SKM-1 (cell line): Measurements from ENCODE around the gene KLHL24.
"Not testable (repeated sequence)": the region's sequence is repeated elsewhere in the genome, so short reads cannot be mapped to it uniquely, and the experiment has no call there.

Experiments
- DNase-seq: peaks from one replicate; lab custom pipeline; 2025; ENCODE audit not compliant: unreplicated experiment; lab: John Stamatoyannopoulos, UW

KLHL24 gene, protein sequence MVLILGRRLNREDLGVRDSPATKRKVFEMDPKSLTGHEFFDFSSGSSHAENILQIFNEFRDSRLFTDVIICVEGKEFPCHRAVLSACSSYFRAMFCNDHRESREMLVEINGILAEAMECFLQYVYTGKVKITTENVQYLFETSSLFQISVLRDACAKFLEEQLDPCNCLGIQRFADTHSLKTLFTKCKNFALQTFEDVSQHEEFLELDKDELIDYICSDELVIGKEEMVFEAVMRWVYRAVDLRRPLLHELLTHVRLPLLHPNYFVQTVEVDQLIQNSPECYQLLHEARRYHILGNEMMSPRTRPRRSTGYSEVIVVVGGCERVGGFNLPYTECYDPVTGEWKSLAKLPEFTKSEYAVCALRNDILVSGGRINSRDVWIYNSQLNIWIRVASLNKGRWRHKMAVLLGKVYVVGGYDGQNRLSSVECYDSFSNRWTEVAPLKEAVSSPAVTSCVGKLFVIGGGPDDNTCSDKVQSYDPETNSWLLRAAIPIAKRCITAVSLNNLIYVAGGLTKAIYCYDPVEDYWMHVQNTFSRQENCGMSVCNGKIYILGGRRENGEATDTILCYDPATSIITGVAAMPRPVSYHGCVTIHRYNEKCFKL

DNA sequence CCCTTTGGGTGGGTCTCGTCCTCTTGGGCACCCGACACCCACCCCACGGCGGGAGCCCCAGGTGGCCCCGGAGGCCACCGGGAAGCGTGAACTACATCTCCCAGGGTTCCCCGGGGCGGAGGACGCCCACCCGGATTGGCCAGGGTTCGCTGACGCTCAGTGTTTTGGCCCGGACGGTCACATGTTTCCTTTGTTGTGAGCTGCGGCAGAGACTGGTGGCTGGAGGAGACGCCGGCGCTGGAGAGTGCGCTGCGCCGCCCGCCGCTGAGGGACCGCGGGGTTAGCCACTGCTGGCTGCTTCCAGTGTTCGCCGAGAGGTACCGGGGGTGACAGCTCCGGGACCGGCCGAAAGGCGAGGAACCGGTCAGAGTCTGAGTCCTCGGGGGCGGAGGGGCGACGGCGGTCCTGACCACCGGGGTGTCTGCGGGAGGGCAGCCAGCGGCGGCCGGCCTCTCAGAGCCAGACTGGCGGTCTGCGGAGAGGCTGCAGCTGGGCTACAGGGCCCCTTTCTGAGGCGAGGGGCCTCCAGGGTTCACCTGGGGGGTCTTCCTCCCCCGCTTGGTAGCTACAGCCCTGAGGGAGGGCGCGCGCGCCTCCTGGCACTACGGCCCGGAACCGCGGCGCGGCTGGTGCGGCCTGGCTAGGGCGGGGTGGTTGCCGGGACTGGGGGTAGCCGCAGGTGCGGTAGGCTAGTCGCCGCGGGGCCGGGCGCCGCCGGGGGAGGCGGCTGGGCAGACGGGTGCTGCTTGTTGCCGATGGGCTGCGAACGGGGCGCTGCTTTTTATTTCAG lies at the start of gene KLHL24:
KLHL24 (plus strand) TSS at position 193 of the 790 bp plus-strand sequence. CDS start 14,734 bp downstream, outside the sequence.
- DNase-seq, result peak; percentile 82

DNA sequence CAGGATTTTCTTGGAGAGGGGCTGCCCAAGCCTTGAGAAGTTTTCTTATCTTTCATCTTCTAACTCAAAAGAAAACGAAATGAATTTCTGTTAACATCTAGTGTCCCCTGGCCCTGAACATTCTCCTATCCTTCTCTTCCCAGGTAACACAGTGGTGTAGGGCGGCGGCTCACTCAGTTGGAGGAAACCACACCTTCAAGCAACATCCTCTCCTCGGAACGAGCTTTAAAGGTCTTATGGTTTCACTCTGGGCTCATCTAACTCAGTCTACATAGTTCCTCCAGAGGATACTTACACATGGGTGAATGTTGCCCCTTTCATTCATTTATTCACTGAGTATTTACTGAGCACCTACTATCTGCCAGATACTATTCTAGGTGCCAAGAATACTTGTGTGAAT lies 48.9 kb upstream of the KLHL24 start:
- DNase-seq, result no peak

DNA sequence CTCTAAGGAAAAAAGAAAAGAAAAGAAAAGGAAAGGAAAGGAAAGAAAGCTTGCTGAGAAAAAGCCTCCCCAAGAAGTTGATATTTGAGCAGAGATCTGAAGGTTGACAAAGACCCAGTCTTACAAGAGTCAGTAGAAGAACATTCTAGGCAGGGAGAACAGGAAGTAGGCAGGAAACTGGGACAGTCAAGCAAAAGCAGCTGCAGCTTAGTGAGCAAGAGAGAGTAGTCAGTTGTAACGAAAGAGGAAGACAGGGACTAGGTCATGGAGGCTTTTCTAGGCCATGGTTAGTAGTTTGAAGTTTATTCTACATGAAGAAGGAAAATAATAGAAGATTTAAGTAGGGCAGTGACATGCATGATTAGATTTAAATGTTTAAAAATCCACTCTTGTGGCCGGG lies 48.1 kb upstream of the KLHL24 start:
- DNase-seq, result peak; percentile 46

DNA sequence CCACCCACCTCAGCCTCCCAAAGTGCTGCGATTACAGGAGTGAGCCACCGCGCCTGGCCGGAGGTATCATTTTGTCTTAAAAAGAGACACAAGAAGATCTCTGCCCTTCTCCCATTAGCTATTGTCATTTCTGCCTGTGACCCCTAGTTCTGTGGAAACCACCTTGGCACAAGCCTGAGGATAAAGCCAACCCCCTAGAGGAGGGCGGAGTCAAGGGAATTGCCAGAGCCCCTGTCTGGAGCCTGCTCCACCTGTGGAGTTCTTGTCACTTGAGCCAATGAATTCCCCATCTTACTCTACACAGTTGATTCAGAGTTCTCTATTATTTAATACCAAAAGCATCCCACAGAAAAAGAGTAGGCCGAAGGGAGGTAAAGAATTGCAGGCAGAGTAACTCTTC lies 45.0 kb upstream of the KLHL24 start:
- no peak for DNase-seq

DNA sequence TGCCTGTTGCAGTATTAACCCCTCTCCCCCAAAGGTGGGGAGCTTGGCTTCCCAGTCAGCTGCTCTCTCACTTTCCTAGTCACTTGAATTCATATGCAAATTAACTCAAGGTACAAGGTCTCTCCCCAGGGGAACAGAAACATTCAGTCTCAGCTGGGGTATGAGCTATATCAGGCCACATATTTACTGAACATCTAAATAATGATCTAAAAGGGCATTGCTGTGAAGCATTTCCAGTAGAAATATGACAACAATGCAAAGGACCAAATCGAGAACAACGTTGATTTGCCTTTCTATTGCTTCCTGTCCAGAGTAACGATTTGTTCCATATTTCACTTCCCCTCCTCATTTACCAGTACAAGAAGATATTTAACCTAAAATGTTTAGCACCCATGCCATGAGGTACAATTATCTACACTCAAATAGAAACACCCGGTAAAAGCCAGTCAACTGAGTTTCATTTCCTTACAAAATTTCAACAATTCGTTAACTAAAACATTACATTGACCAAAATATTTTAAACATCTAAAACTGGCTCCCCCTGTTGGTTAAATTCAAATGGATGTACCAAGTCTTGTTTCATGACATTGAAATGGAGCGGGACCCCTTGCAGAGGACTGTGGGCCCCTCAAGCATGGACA lies 43.4 kb upstream of the KLHL24 start:
- no peak for DNase-seq

DNA sequence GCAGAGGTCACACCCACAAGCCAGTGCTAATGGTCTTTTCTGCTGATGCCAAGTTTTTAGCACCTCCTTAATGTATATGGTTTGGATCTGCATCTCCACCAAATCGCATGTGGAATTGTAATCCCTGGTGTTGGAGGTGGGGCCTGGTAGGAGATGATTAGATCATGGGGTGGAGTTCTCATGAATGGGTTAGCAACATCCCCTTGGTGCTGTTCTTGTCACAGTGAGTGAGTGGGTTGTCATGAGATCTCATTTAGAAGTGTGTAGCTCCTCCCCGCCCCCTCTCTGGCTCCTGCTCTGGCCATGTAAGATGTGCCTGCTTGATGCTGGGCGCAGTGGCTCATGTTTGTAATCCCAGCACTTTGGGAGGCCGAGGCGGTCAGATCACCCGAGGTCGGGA lies 42.6 kb upstream of the KLHL24 start:
- no peak for DNase-seq

DNA sequence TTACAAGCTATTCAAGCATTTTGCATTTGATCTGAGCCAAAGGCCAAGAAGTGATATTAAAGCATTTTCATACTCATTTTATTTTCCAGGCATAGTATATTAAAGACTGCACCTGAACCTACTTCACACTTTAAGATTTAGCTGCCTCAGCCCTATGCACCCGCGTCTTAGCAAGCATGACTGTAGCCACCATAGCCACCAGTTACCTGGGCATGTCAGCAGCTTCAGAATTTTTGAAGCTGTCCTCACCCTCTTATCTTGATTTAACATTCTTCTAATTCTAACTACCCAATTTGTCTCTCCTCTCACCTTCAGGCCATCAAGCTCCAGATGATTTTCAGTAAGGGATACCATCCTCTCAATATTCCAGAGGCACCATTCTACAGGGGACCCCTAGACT lies 40.8 kb upstream of the KLHL24 start:
- no peak for DNase-seq

DNA sequence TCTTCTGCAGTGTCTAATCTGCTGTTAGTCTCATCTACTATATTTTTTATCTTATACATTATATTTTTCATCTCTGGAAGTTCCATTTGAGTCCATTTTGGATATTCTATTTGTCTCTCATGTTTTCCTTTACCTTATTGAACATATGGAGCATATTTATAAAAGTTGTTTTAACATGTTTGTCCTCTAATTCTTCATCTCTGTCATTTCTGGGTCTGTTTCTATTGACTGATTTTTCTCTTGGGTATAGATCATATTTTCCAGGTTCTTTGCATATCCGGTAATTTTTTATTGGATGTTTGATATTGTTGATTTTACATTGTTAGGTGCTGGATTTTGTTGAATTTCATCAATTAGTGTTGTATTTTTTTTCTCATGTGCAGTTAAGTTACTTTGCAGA lies 37.5 kb upstream of the KLHL24 start:
- DNase-seq, result no peak

DNA sequence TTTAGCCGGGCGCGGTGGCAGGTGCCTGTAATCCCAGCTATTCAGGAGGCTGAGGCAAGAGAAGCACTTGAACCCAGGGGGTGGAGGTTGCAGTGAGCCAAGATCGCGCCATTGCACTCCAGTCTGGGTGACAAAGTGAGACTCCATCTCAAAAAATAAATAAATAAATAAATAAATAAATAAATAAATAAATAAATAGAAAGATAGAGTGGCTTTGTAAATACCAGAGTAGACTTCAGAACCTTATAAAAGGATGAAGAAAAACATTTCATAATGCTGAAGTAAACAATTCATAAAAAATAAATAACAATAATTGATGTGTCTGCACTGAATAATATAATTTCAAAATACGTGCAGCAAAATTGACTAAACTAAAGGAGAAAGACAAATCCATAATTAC lies 24.1 kb upstream of the KLHL24 start:
- not testable (repeated sequence) for DNase-seq

DNA sequence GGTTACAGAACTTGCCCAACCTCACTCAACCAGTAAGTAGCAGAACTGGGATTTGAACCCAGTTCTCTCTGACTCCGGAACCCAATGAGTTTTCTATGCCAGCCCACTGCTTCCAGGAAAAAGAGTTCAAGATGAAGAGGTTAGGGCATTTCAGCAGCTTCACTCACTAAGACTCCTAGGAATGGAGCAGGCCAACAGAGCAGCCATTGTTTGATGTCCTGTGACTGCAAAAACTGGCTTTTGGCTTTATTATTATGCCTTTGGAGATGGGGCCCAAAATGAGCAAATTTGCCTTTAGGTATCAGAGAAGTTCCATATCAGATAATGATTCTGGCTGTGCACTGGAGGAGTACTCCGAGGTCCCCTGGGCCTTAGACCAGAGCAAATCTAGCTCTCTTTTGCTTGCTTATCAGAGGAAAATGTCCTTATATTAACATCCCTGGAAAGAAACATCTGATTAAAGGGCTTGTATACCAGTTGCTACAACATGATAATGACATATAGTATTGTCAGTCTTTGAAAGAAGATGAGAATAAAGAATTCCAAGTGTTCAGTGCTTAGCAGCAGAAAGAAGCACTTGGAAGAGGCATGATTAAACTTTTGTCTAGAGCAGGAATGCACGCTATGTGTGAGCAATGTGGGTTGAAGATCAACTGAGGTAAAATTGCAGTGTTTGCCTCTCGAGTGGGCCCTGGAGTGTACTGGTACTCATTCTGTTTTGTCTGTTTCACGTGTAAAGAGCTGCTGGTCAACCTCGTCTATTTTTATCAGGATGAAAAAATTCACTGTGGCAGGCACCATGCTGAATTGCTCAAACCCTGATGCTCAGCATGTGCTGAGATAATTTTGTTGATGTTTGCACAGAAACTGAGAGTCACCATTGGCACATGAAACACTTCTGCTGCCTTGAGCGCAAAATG lies 21.8 kb upstream of the KLHL24 start:
- DNase-seq, result no peak

DNA sequence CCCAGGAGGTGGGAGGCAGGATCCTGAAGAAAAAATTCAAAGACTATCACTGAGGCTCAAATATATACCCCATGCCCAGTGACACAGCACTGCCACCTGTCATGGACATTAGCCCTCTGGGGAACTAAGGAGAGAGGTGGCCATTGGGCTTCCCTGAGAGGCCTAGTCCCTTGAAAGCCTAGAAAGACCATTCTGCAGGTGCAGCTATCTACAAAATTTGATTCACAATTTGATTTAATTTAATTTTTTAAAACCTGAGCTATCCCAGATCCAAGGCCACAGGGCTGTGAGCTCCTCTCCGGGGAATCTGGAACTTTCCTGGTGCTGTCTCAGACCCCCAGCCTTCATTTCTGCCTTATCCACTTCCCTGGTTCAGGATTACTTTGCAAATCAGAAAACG lies 16.9 kb upstream of the KLHL24 start:
- no peak for DNase-seq

DNA sequence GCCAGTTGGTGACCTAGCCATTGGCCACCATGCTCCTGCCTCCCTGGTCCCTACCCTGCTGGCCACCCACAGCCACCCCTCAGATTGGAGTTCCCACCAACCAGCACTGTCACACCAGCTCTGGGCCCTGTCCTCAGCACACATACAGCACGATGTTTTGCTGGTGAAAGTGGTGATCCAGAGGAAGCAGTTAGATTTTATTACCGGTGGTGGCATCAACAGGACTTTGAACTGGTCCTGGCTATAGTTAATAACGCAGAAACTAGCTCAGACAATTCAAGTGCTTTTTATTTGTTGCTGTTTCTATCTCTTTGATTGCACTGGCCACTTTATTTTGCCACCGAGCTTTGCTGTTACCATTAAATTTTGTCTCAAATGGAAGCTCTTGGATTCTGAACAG lies 16.4 kb upstream of the KLHL24 start:
- no peak for DNase-seq

DNA sequence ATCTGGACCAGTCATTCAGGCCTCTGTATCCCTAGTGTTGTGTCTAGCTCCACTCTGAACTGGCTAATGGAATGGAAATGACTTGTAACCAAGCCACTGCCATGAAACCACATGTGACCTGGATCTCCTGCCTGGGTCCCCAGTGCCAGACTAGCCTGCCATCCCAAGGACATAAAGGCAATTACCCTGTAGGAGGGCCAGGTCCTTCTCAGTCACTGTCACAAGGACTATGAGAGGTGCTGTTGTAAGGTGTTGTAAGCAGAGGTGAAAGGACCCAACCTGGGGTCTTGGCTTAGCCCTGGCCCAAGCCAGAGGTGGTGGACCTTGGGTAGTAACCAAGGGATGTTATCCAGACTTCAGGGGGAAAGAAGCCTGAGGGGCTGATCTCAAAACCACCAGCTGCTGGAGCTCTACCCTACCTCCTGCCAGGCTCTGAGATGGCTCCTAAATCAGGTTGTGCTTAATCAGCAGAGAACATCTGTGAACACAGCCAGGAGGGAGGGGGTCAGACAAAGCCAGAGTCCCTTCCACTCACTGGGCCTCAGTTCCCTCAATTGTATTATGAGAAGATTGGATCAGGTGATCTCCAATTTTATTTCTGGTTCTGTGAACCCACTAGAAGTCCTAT lies 15.7 kb upstream of the KLHL24 start:
- no peak for DNase-seq

DNA sequence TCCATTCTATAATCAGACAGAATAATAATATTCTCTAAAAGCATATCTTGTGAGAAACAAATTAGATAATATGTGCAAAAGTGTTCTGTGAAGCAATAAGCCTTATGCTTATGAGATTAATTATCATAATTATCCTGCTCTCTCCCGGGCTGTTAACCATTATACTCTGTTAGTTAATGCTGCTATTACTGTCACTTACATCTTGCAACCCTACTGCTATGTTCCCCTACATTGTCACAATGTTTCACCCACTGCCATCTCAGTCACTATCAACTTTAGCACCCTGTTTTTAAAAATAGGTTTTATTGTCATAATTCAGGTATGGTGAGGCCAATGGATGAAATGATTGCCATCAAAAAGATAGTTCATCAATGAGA lies 15.2 kb upstream of the KLHL24 start:
- no peak for DNase-seq

DNA sequence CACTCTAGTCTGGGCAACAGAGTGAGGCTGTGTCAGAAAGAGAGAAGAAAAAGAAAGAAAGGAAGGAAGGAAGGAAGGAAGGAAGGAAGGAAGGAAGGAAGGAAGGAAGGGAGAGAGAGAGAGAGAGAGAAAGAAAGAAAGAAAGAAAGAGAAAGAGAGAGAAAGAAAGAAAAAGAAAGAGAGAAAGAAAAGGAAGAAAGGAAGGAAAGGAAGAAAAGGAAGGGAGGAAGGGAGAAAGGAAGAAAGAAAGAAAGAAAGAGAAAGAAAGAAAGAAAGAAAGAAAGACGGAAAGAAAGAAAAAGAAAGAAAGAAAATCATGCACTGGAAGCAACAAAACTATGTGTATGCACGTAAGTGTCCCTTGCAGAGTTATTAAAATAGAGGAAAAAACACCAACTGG lies 12.9 kb upstream of the KLHL24 start:
- DNase-seq, result not testable (repeated sequence)

DNA sequence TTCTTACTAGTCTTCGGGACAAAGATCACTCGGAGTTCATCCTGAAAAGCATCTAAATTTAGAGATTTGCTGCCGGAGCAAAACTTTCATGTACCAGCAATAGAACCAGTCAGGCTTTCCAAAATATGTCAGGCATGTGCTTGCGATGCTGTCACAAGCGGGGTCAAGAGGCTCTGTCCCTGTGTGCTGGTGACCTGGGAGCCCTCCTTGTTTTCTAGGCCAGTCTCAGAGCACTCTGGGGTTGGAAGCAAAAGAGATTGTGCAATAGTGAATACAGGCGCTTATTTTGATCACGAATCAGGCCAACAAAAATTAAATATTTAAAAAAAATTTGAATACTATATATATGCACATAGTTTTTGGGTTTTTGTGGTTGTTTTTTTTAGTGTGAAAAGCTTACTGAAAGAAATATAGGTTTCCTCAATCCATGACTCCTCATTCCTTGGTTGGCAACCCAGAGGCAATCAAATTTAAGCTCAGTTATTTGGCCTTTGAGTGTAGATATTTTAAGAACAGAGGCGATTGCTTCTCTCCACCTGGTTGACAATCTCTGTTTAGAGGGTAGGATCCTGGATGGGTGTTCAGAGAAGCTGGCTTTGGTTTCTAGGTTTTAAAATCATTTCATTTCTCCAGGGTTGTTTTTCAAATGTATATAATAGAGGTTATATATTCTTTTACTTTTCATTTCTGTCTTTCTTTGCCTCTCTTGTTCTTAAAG lies 8.4 kb upstream of the KLHL24 start:
- no peak for DNase-seq

DNA sequence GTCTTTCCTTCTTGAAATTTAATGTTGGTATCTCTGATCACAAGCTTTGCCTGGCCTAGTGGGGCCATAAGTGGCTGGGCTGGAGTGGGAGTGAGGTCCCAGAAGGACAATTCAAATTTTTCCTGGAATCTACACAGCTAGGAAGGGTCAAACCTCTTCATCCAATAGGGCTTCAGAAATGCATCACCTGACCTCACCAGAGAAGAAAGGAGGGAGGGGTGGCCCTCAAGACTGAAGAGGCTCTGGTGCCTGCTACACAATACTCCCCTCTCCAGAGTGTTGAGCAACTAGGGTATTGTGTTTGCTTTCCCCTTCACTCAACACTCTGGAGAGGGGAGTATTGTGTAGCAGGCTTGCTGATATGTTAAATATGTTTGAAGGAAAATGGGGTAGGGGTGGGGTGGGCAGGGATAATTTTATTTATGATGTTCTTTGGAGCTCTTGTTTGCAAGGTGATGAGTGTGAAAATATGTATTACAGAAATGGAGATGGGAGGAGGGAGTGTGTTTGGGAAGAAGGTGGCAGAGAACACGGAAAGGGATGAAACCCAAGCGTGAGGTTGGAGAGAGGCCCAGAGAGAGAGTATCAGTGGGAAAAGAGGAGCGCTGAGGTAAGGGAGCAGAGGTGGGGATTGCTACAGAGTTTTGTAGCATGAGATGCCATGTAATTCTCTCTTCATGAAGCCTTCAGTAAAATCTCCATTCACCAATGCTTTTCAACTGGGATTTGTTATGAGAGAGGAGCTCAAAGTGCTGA lies 5.7 kb upstream of the KLHL24 start:
- DNase-seq, result no peak

DNA sequence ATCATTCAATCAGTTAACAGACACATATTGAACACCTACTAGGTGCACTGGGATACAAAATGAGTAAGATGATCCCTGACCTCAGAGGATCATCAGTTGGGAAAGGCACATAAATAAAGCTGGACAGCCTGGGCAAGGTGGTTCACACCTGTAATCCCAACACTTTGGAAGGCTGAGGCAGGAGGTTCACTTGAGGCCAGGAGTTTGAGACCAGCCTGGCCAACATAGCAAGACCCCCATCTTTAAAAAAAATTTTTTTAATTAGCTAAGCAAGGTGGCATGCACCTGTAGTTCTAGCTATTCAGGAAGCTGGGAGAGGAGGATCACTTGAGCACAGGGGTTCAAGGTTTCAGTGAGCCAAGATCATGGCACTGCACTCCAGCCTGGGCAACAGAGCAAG lies 3.7 kb upstream of the KLHL24 start:
- no peak for DNase-seq

DNA sequence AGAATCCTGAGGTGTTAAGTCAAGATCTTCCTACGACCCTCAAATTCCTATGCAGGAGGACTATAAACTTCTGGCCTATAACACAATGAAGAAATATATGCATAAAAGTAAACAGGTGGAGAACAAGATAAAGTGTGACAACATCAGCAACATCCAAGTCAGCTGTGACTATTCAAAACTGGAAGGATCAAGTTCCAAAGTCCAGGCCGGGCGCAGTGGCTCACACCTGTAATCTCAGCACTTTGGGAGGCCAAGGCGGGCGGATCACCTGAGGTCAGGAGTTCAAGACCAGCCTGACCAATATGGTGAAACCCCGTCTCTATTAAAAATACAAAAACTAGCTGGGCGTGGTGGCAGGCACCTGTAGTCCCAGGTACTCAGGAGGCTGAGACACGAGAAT lies 2.7 kb upstream of the KLHL24 start:
- DNase-seq, result not testable (repeated sequence)
